Stimulated activated CD8-positive, alpha-beta memory T cell treated with anti-CD3 and anti-CD28 coated beads, Interleukin-12 subunit alpha, Interleukin-12 subunit beta, amount 100 ng/mL, for 24 hours (primary cell): ENCODE results near the gene CBX6.

Experiments used
- DNase-seq: peaks from one replicate; pipeline ENCODE4 v3.0.0-alpha.2; 2020; ENCODE audit errors: extremely low read depth

The CBX6 gene

GRCh38 chr22:38819387-38819940, 52.6 kb downstream of the CBX6 start:
- no peak for DNase-seq

GRCh38 chr22:38817196-38817595, 54.8 kb downstream of the CBX6 start:
- no peak for DNase-seq

GRCh38 chr22:38815842-38816241, 56.2 kb downstream of the CBX6 start:
- DNase-seq: no peak
